Inflammatory macrophage treated with lipopolysaccharide for 4 hours (primary cell): ENCODE measurements around the gene CHID1.

Experiments used
- DNase-seq: peaks from one replicate; pipeline ENCODE4 v3.0.0-alpha.2; 2020

CHID1 gene

DNA sequence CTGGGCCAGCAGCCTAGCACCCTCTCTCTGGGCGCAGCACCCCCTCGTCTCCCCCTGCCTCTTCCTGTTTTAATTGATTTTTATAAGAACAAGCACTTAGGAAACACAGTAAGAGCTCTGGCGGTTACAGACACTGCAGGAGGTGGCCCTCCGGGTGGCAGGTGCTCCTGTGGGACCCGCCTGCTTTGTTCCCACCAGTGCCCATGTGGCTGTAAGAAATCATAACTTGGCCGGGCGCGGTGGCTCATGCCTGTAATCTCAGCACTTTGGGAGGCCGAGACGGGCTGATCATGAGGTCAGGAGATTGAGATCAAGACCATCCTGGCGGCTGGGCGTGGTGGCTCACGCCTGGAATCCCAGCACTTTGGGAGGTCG, 49.5 kb downstream of the CHID1 start:
- DNase-seq = no peak

DNA sequence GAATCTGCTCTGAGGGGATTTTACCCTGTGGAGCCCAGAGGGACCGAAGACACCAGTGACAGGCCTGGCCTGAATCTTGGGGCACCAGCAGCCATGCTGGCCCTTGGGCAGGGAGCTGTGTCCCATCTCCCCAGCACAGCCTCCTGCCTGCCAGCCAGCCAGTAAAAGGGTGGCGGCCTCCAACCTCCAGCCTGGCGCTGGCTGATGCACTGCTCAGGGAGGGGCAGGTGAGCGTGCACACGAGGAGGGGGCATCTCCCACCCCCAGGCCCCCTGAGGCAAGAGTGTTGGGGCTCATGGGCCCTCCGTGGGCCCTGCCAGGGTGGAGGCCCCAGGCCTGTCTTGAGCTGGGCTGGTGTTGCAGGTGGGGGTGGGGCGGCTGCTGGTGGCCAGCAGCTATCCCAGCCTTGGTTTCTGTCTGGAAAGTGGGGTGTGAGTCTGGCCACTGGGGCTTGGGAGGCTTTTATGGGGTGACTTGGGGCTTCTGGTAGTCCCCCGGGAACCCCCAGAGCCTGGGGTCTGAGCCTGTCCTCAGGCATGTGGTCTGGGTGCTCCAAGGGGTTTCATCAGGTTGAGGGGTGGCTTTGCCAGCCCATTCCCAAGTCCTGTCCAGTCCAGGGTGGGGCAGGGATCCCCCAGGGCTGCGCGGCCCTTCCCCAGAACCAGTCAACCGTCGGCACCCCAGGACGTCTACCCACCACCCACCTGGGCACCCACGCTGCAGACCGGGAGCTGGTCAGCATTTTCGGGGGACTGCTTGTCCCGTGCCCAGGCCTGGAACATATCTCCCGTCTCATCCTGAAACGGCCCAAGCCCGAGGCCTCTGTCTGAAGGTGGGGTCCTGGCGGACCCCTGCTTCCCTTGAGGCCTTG, 50.1 kb downstream of the CHID1 start:
- no peak for DNase-seq

DNA sequence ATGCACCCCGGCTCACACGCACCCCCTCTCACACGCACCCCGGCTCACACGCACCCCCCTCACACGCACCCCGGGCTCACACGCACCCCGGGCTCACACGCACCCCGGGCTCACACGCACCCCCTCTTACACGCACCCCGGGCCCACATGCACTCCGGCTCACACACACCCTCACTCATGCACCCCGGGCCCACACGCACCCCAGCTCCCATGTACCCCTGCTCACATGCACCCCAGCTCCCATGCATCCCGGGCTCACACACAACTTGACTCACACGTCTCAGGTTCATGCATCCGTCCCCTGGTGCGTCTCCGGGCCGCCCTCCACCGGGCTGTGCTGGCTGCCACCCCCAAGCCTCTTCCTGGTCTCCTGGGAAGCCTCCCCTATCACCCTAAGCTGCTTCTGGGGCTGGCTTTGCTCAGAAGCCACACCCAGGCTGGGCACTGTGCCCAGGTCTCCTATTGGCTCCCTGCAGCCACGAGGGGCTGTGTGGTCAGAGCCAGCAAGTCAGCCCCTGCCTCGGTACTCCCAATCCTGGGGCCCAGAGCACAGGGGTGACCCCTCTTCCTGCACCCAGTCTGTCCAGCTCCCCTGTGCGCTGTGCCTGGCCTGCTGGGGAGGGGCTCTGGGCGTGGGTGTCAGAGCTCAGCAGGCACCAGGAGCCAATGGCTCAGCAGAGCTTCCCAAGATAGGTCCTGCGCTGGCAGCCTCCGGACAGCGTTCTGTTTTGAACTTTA, 51.0 kb downstream of the CHID1 start:
- no peak for DNase-seq

DNA sequence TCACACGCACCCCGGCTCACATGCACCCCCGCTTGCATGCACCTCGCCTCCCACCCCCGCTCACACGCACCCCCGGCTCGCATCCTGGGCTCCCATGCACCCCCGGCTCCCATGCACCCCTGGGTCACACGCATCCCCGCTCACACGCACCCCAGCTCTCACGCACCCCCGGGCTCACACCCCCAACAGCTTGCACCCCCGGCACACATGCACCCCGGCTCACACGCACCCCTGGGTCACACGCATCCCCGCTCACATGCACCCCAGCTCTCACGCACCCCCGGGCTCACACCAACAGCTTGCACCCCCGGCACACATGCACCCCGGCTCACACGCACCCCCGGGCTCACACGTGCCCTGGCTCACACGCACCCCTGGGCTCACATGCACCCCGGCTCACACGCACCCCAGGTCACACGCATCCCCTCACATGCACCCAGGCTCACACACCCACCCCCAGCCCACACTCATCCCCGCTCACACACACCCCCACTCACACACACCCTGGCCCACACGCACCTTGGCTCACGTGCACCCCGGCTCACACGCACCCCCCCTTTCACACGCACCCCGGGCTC, 51.8 kb downstream of the CHID1 start:
- no peak for DNase-seq

DNA sequence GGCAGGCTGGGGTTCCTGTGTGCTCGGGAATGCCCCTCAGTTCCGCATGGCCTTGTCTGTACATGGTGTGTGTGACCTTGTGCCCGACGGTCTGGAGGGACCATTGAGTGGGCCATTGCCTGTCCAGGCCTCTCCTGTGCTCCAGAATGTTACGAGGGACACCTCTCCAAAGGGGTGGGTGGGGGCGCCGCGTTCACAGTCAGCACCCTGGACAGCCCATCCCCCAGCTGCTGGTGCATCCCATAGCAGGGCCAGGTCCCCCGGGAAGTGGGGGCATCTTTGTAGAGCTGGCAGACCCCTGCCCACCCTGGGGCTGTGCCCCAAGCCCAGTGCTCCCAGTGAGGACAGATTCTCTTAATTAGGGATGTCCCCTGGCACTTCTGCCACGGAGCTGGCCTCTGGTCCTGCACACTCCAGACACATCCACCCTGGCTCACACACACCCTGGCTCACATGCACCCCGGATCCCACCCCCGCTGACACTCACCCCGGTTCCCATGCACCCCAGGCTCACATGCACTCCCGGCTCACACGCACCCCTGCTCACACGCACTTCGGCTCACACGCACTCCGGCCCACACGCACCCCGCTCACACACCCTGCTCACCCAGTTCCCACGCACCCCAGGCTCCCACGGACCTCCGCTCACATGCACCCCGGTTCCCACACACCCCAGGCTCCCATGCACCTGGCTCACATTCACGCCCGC, 52.4 kb downstream of the CHID1 start:
- no peak for DNase-seq

DNA sequence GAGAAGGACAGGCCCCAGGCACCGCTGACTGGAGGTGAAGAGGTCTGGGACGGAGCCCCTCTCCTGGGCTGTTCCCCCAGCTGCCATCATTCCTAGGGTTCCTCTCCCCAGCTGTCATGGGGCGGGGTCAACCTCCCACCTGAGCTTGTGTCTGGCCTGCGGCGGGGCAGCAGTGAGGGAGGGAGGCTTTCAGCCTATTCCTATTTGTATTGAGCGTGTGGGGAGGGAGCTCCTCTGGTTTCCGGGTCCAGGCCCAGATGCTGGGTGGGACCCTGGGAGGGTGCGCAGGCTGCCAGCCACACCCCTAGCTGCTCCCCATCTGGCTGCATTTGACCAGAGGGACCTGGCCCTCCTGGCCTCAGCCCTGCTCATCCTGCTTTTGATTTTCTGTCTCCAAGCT, 54.2 kb downstream of the CHID1 start:
- DNase-seq = no peak

DNA sequence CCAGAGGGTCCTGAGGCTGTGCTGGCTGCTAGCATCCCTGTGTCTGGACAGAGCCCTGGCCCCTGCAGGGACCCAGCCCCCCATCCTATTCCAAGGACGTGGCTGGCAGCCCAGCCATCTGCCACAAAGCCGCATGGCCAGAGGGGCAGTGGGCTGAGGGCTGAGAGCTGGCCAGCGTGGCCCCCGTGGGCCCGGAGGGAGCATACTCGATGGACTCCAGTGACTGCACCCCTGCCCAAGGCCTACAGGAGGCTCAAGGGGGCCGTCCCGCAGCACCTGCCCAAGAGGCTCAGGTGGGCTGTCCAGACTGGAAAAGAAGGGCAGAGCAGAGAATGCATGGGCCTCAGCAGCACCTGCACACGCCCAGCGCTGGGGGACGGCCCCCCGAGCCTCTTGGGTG, 54.8 kb downstream of the CHID1 start:
- DNase-seq = no peak

DNA sequence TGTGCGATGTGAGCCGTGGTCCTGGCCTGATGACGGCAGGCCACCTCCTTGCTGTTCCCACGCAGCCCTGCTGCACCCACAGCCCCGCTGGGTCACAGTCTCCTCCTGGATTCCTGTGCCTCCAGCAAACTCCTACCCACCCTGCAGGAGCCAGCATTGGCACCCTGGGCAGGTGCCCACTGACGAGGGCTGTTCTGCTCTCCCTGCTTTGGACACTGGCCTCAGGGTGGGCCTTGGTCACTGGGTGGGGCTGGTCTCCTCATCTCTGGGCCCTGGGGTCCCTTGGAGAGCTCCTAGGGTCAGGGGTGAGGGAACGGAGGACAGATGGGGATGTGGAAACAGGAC, 55.3 kb downstream of the CHID1 start:
- DNase-seq = no peak

DNA sequence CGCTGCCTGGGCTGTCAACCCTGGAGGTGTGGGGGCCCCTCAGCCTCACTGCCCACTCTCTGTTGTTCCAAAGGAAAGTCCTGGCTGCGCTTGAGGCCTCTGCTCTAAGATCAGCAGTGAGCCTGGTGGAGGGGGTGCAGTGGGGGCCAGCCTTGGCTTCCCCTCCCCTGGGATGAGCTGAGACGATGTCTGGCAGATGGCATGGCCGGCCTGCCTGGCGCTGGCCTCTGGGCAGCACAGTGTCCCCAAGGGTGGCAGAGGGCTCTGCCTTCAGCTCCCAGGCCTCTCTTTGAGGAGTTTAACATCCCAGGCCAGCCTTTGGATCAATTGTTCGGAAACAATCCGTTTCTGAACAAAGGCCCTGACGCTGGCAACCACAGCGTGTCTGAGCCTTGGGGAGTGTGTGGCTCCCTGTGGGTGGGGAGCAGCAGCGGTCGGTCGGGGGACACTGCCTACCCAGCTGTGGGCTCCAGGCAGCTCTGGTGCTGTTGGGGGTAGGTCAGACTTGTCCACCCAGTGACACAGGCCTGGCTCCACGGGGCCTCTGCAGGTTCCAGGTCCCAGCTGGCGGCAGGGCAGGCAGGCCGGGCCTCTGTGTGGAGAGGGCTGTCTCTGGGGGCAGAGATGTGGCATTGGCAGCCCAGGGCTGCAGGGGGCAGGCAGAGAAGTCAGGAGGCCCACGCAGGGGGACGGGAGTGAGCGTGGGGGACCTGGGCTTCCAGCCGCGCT, 55.8 kb downstream of the CHID1 start:
- no peak for DNase-seq

DNA sequence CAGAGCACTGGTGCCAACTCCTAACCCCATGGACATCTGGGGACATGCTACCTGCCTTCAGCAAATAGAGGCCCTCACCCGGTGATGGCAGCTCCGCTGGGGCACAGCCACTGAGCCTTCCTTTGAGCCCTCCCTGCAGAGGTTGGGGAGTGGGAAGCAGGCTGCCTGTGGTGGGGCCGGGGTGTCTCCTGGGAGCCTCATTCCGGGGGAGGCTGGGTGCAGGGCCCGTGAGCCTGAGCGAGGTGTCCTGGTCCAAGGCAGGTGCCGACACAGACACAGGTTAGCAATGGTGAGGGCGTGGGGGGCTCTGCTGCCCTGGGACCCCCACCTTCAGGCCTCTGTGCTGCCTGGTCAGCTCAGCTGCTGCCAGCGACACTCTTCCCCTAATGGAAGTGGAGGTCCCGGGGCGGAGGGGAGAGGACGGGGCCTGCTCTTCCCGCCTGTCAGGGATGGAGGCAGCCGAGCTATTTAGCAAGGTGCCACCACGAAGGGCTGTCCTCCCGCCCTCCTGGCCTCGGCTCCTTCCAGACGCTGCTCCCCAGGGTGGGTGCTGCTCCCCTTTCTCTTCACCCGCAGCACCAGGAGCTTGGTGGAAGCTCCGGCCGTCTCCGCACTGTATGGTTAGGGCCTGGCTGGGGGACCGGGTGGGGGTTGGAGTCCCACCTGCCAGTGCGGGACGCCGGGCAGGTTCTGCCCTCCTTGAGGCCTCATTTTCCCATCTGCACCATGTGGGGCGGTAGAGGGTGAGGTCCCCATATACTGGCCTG, 56.7 kb downstream of the CHID1 start:
- DNase-seq = no peak

DNA sequence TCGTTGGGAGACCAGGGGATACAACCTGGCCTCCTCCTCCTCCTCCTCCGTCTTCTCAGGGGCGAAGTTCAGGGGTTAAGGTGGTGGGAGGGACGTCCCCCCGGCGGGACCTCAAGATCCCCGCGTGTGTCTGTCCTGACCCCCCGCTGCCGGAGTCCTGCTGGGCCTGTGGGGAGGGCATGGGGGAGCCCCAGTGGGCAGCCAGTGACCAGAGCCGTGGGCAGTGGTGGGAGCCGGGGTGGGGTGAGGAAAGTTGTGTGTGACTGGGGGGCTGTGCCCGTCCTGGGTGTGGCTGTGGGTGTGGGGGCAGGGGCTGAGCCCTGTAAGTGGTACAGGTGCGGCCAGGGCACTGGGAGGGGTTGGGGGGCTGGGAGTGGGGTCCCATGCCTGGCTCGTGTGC, 57.8 kb downstream of the CHID1 start:
- no peak for DNase-seq

DNA sequence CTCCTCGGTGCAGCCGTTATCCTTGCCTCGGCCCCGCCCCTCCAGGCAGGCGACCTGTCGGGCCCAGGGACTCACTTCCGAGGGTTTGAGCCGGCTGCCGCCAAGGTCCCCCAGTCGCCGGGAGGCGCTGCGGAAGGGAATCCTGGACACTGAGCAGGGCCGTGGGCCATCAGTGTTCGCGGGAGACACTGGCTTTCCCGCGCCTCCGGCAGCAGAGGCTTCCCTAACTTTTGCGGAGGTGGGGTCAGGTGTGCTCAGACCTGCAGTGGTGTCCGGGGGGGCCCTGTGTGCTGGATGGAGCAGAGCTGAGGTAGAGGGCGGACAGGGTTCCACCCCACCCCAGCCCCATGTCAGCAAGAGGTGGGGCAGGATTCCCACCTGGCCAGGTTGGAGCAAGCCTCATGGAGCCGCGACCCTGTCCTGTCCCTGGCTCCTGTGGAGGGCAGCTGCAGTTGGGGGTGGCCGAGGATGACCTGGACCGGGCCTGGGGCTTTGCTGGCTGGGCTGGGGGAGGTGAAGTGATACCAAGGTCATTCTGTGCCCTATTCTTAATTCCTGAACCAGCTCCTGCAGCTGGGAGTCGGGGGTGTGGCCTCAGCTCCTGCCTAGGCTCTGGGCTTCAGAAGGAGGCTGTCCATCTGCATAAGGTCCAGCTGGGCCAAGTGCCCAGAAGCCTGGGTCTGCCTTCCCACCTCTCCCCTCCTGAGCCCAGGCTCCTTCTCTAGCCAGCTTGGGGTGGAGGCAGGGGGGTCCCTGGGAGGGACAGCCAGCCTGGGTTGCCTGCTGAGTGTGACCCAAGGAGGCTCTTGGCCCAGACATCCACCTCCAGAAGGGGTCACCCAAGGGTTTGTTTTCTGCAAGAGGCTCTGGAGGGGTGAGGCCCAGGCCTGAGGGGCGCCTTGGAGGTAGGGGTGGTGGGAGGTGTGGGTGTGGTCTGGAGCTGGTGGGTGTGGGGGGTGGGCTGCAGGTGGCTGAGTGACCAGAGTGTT, 59.5 kb downstream of the CHID1 start:
- DNase-seq = no peak

DNA sequence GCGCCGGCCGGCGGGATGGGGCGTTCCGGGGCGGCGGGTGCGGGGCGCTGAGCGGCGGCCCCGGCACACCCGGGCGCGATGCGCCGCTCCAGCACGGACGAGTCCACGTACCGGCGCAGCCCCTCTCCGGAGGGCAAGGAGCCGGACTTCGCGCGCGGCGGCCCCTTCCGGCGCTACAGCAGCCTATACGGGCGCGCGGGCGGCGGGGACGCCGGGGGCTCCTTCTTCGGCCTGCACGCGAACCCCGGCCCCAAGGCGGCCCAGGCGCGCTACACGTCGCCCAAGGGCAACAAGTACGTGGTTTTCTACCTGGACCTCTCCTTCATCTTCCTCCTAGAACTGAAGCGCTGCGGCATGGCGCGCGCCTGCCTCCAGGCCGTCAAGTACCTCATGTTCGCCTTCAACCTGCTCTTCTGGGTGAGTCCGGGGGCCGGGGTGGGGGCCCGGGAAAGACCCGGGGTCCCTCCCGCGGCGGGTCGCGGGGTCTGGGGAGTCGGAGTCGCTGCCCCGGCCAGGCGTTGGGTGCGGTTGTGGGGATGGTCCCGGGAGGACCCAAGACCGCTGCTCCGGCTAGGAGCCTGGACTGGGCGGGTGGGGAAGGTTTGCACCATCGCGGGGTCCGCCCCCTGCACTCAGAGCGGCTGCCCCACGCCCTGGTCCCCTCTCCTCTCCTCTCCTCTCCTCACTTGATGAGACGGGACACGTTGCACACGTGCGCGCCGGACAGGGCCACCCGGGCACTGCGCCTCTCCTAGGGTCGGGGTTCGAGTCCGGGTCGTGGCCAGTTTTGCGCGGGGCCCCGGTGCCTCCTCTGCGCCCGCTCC, 60.4 kb downstream of the CHID1 start:
- DNase-seq = no peak

DNA sequence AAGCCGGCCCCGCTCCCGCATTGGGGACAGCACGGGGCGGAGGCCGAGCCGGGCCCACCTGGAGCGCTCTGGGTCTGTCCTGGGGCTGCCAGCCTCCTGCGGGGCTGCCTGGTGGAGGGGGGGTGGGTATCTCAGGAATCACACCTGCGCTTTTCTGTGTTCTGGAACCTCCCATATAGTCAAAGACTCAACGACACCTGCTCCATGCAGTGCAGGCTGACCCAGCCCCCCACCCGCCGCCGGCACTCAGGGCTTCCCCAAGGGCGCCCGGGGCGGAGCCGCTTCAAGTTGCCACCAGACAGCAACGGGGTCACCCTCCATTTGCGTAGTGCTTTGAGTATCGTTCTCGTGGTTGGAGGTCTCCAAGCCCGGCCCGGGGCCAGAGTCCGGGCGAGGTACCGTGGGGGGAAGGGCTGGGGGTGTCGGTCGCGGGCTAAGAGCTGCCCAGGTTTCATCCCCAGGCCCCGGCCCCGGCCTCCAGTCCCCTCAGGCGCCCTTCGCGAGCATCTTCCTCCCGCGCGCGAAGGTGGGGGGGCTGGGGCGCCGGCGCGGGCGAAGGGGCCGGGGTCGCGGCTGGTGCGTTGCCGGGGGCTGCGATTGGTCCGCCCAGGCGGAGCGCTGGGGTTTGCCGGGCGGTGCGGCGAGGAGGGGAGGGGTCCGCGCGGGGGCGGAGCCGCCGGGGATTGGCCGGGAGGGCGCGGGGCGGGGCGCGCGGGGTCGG, 61.3 kb downstream of the CHID1 start:
- no peak for DNase-seq

DNA sequence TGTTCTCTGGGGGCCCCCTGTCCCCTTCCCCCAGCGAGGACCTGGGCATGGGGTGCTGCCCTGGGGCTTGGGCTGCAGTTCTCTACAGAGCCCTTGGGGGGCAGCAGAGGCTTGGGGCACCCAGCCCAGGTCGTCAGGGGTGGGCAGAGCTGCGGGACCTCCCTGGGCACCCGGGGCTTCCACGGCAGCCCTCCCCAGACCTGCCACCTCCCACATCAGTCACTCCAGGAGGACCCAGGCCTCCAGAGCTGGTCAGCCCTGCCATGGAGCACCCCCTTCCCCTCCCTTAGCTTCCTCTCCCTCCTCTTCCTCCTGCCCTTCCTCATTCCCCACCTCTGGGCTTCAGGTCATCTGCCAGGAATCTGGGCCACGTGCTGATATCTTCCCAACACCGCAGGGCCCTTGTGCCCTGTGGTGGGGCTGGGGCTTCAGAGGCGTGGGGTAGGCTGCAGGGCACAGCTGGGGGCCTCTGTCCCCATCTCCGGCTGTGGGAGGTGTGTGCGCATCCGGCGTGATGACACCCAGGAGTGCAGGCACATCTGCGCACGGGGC, 62.2 kb downstream of the CHID1 start:
- DNase-seq = no peak

DNA sequence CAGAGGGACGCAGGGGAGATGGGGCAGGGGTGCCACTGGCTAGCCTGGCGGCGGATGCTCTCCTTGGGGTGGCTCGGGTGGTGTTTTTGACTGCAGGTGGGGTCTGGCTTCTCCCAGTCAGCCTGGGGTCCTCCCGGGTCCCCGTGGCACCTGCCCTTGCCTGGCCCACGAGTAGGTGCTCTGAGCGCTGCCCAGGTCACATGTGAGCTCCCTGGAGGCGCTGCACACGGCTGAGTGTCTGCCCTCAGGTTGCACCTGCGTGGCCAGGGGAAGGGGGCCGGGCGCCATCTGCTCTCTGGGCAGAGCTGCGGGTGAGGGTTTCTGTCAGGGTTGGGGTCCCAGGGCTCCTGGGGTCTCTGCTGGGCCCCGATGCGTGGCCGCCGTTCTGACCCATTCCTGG, 62.7 kb downstream of the CHID1 start:
- DNase-seq = no peak

DNA sequence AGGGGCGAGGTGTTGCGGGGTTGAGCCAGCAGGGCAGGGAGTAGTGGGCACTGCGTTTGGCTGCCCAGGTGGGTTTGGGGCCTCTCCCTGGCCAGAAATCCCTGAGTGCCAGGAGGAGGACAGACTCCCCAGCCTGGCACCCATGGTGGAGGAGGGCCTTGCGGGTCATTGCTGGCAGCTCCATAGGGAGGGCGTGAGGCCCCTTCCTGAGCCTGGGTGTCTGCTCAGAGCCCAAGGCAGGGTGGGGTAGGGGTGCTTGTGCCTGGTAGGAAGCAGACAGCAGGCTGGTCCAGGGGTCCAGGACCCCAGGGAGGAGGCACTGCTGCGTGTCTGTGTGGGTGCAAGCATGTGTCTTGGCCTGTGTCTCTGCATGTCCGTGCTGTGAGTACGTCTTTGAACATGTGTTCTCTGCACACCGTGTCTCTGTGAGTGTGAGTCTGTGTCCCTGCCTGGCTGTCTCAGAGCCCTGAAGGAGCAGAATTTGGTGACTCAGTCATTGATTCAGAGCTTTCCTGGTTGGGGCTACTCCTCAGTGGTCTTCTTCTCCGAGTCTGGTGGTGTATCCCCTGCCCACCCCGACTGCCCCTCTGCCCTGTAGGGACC, 64.0 kb downstream of the CHID1 start:
- DNase-seq = no peak

DNA sequence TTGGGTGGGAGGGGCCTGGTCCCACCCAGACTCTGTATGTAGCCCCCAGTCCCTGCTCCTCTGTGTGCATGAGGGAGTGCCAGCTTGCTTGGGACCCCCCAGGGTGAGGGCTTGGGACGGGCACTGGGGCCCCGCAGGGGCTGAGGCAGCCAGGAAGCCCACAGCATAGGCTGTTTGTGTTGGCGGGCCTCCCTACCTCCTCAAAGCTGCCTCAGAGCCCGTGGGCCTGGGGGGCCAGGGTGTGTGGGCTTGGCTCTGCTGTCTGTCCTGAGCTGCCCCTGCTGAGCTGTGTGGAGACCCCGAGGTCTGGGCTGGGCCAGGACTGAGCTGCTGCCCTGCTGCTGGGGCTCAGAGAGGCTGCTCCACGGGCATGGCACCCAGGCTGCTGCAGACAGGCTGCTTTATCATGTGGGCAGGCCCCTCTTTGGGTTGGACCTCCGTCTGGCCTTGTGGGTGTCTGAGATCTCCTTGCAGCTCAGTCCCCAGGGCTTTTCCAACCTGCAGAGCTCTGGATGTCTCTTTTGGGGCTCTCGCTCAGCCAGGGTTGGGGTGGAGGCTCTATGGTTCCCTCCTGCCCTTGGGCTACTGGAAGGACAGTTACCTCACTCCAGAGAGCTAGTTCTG, 64.6 kb downstream of the CHID1 start:
- DNase-seq = no peak
